GM19035 (cell line): ENCODE measurements around the gene RSBN1L.

ENCODE experiments used
- ATAC-seq: cut with Tn5 transposase; IDR thresholded peaks from one replicate; pipeline ENCODE4 v1.9.1; 2021; ENCODE audit not compliant: unreplicated experiment

The RSBN1L gene

DNA sequence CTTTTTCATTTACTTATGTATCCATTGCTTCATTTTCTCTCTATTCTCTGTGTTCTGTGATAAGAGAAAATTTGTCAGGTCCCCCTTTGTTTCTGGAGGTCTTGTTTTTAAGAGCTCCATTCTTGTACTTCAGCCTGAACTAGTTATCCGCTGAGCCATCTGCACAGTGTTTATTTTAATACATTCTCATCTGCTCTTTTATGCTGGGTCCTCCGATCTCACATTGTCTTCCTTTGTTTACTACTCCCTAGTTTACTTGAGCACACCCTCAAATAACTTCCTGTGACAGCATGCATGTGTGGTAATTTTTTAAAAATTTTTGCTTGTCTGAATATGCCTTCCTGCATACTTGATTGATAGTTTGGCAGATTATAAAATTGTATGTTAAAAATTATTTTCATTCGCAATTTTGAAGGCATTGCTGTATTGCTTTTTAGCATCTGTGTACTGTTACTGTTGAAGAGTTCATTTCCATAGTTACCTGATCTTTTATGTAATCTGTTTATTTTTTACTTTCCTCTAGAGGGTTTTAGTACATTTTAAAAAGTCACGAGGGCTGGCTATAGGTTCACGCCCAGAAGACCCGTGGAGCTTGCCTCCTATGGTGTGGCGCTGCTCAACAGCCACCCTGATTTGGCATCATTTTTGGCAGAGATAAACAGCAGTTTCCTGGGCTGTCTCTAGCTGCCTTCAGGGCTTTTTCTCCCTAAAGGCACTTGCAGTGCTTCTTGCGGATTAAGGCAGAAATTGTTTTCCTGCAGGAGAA is 31.9 kb downstream of the RSBN1L start:
- ATAC-seq: no peak

DNA sequence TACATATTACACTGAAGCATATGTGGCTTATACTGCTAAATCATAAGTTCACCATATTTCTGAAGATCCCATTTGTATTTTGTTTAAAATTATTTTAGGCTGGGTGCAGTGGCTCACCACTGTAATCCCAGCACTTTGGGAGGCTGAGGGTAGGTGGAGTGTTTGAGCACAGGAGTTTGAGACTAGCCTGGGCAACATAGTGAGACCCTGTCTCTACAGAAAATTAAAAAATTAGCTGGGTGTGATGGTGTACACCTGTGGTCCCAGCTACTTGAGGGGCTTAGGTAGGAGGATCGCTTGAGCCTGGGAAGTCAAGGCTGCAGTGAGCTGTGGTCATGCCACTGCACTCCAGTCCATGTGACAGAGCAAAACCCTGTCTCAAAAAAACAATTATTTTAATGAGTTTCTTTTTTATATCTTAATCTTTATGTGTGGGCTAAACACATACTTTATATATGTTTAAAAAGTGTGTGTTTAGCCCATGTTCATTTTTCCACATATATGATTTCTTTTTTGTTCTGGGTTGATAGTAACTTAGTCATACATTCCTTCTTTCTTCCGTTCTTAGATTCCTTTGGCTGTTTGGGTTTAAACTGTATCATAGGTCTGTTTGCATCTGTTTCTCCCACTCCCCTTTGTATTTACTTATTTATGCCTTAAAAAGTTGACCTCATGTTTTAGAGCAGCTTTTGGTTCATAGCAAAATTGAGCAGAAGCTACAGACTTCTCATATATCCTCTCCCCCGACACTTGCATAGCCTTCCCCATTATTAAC is 33.5 kb downstream of the RSBN1L start:
- no peak for ATAC-seq

DNA sequence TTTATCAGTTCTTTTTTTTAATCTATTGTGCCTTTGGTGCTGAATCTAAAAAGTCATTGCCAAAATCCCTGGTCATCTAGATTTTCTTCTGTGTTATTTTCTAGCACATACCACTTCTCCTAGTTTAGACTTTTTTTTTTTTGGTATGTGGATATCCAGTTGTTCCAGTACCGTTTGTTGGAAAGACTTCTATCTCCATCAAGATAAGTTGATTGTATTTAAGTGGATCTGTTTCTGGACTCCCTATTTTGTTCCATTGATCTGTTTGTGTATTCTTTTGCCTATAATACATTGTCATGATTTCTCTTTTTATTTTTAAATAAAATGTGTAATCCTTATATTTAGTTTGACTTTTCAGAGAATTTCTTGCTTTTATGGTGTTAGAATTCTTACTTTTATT is 35.5 kb downstream of the RSBN1L start:
- ATAC-seq: no peak

DNA sequence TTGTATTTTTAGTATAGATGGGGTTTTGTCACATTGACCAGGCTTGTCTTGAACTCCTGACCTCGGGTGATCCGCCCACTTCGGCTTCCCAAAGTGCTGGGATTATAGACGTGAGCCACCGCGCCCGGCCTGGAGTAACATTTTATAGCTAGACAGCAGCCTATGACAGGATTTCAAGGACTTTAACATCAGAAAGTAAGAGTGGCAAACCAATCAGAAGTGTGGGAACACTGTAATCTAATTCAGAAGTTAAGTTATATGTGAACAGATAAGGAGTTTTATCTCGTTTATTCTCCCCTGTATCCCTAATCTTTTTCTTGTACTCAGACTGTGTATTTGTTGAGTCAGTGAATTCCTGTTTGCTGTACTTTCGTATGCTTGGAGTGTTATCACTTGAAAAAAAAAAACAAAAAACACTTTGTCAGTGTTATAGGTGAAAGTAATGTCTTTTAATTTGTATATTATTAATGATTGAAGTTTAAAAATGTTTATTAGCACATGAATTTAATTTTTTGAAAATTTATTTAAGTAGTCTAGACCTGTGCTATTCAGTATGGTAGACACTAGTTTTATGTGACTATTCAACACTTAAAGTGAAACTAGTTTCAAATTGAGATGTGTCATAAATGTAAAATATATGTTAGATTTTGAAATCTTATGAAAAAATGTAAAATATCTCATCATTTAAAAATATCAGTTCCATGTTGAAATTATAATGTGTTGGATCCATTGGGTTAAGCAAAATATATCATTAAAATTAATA is 38.6 kb downstream of the RSBN1L start:
- ATAC-seq: no peak

DNA sequence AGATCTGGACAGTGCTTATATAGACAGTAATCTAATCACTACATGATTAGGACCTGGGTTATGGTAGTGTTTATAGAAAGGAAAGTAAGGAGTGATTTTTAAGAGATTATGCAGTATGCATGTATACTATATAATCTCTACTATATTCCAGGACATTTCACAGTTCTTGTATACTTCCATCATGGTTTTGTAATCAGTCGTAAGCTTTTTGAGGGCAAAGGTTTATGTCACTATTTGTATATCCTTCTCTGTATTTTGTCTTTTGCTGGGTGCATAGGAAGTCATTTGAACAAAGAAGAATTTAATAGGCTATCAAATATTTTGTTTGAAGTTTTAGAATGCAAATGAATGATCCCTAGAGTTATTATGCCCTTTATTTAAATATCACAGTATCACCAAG is 39.2 kb downstream of the RSBN1L start:
- no peak for ATAC-seq

DNA sequence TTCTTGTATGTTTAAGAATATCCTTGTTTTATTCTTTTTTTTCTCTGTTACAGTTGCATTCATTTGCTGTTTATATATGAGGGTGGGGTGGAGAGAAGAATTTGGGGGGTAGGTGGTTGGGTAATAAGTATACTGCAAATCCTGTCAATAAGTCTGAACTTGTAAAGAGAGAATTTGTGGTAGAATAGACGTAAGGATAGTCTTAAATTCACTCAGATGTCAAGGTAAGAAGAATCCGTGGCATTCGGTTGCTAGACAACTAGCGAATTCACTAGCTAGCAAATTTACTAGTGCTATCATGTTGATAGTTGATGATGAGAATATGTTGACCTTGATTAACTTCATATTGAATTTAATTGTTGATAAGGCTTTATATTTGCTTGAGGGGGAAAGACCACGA is 40.7 kb downstream of the RSBN1L start:
- ATAC-seq: no peak

DNA sequence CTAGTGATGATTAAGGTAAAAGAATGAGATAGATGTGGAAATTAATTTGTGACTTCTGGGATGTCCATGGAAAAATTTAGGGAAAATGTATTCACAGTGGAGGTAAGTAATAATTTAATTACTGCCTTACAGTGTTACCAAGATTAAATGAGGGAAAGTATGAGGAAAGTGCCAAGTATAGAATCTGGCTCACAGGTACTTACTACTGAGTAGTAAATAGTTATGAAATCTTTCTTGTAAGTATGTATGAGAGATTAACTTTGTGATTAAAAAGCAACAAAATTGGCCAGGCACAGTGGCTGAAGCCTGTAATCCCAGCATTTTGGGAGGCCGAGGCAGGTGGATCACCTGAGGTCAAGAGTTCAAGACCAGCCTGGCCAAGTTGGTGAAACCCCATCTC is 42.1 kb downstream of the RSBN1L start:
- ATAC-seq: no peak

DNA sequence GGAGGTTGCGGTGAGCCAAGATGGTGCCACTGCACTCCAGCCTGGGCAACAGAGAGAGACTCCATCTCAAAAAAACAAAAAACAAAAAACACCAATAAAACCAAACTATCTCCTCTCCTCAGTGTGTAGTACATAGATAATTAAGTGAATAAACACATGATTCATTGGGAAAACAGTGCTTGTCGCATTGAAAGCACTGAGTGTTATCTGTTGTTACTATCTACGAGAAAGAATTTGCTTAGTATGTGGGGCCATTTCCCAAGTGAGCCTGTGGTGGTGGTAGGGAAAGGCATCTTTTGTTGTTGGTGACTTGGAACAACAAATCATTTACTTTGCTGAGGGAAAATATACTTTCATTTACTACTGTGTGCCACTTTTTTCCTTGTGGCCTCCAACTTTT is 42.6 kb downstream of the RSBN1L start:
- ATAC-seq: no peak

DNA sequence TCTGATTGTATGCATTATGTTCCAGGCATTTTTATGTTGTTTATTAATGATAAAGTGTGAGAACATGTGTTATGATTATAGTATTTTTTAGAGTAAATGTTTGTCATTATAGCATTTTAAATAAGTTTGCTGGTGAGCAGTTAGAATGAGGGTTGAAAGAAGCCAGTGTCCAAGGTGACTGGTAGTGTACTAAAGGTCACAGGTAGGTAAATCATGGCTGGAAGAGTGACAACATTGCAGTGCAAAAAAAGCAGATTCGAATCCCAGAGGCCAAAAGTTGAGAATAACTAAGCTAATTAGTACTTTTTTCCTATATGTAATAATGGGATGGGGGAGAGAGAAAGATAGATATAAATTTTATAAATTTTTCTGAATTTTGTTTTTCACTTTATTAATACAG is 44.0 kb downstream of the RSBN1L start:
- ATAC-seq: no peak

DNA sequence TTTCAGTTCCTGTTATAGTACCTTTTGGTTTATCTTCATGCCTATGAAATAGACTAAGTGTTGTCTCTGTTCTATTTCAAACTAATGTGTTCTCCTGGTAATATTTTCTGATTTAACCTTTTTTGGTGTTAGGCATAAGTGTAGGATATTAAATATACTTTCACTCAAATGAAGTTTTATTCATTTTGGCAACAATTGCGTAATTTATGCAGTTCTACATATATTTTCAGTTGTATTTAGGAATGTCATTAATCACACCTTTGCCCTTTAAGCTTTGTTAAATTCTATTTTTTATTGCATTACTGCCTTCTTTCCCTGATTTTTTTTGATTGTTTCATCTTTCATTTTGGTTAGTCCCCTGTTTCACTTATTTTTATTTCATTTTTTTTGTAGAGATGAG is 47.3 kb downstream of the RSBN1L start:
- no peak for ATAC-seq

DNA sequence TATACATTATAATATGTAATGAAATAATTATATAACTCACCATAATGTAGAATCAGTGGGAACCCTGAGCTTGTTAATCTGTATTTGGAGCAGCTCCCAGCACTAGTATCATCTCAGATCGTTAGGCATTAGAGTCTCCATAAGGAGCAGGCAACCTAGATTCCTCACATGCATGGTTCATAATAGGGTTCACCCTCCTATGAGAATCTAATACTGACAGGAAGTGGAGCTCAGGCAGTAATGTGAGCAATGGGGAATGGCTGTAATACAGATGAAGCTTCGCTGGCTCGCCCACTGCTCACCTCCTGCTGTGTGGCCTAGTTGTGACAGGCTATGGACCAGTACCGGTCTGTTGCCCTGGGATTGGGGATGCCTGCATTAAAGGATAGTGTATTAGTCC is 49.5 kb downstream of the RSBN1L start:
- ATAC-seq: no peak

DNA sequence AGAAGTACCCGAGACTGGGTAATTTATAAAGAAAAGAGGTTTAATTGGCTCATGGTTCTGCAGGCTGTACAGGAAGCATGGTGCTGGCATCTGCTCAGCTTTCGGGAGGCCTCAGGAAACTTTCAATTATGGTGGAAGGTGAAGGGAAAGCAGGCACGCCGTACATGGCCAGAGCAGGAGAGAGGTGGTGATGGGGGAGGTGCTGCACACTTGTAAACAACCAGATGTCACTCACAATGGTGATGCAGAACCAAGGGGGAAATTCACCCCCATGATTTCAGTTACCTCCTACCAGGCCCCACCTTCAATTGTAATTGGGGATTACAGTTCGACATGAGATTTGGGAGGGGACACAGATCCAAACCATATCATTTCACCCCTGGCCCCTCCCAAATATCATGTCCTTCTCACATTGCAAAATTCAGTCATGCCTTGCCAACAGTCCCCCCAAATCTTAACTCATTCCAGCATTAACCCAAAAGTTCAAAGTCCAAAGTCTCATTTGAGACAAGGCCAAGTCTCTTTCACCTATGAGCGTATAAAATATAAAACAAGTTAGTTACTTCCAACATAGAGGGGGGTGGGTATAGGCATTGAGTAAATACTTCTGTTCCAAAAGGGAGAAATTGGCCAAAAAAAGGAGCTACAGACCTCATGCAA is 50.0 kb downstream of the RSBN1L start:
- no peak for ATAC-seq

DNA sequence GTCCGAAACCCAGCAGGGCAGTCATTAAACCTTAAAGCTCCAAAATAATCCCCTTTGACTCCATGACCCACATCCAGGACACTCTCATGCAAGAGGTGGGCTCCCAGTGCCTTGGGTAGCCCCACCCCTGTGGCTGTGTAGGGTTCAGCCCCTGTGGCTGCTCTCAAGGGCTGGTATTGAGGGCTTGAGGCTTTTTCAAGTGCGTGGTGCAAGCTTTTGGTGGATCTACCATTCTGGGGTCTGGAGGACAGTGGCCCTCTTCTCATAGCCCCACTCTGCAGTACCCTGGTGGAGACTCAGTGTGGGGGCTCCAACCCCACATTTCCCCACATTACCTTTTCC is 50.5 kb downstream of the RSBN1L start:
- ATAC-seq: no peak

DNA sequence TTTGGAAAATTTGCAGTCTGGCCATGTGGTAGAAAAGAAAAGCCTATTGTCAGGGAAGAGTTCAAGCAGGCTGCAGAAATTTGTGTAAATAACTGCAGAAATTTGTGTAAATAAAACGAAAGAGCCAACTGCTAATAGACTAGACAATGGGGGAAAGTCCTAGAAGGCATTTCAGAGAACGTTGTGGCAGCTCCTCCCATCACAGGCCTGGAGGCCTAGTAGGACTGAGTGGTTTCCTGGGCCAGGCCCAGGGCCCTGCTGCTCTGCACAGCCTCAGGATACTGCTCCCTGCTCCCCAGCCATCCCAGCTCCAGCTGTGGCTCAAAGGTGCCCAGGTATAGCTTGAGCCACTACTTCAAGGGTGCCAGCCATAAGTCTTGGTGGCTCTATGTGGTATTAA is 50.9 kb downstream of the RSBN1L start:
- ATAC-seq: no peak

DNA sequence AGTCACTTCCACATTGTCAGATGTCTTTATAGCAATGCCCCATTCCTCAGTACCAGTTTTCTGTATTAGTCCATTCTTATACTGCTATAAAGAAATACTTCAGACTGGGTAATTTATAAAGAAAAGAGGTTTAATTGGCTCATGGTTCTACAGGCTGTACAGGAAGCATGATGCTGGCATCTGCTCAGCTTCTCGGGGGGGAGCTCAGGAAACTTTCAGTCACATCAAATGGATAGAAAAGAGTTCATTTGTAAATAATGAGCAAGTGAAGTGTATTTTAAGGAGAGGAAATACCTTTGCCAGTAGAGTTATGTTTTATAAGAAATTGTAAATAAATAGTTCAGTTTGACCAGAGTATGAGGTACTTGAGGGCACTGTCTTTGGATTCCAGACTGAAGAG is 51.5 kb downstream of the RSBN1L start:
- ATAC-seq: no peak

DNA sequence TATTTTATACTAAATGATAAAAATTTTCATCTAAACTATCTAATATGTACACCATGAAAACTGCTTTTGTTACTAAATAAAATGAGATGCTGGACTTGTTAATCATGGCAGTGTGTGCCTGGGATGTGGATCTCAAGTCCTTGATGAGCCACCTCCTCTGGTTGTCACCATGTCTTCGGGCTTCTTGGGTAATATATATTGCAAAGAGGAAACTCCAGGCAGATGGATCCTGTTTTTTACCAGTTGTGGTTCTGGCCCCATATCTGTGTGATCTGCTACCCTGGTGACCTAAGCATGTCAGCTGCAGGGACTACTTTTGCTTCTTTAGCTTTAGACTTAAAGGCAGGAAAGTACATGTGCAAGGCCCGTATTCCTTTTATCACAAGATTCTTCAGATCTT is 55.8 kb downstream of the RSBN1L start:
- no peak for ATAC-seq

DNA sequence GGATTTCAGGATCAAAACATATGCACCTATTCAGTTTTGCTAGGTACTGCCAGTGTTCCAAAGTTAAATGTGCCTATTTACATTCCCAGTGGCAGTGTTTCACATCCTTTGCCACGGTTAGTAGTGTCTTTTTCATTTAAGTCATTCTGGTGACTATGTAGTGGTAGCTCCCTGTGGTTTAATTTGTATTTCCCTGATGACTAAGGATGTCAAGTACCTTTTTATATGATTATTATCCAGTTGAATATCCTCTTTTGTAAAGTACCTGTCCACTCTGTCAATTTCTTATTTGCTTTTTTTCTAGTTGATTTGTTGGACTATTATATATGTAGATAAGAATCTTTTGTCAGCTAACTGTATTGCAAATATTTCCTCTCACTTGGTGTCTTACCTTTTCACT is 56.9 kb downstream of the RSBN1L start:
- no peak for ATAC-seq

DNA sequence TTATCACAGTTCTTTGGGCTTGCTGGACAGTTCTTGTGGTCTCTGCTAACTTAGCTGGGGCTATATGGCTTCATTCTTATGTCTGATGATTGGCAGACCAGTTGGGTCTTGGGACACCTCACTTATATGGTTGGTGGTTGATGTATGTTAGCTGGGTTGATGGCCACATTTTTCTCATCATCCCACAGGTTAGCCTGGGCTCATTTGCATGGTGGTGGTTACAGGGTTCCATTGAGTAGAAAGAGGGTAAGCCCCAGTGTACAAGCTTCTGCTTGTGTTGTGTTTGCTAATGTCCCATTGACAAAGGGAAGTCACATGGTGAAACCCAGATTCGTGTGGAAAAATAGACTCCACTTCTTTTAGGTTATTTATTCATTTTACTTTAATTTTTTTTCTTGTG is 61.3 kb downstream of the RSBN1L start:
- peak; percentile 93 for ATAC-seq

DNA sequence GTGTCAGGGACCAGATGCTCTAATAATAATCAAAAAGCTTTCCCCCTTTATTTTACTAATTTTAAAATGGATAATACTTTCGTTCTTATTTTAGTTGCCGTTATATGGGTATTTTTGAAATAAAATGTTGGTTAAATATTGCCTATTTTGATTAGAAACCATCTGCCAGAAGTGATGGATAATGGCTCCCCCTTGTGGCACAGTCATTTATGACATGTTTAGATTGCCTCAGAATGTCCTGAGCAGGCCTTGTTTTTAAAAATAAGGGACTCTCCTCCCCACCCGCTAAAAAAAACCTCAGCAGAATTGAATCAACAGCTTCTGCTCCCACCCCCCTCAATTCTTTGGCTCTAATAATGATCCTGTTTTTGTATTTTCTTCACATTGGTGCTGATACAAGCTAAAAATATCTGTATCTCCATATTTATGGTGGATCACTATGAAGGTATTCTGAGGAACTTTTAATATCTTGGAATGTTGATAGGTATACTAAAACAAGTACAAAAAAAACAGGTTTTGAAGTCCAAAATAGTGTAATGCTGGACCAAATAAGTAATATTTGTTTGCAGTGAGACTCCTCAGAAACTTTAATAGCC is 63.1 kb downstream of the RSBN1L start:
- no peak for ATAC-seq

DNA sequence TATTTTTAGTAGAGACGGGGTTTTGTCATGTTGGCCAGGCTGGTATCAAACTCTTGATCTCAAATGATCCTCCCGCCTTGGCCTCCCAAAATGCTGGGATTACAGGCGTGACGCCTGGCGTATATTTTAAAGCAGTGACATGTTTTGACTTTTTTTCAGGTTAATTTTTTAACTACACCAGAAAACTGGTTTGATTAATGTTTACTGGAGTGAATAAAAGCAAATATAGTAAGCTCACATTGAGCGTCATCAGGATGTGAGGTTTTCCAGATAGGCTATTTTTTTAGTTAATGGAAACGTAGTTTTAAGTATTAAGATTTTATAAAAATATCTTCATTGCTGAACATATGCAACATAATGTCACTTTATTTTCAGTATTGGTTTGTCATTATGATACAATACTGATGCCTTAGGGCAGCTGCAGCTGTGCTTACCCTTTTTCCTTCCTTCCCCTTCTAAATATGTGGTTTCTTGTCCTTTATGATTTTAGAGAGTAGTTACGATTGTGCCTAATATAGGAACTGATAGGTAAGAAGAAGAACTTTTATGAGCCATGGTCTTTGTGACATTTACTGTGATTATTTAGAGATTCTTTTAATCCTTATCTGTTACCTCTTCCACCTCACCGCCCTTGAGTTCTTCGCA is 64.7 kb downstream of the RSBN1L start:
- no peak for ATAC-seq

DNA sequence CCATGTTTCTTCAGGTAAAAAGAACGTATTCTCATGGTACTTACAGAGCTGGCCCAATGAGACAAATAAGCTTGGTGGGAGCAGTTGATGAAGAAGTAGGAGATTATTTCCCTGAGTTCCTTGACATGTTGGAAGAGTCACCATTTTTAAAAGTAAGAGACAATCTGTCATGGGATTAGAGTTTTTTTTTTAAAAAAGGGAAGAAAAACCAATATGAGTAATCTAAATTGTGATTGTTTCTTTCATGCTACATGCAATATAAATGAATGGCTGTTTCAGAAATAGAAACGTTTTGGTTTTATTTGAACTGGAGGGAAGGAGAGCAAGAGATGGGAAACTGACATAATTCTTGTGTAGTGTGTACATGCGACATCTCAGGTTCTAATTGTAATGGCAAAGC is 69.2 kb downstream of the RSBN1L start:
- ATAC-seq: no peak
